Glomerular visceral epithelial cell (primary cell): ENCODE measurements around the gene DDX47.
A peak's percentile ranks its signal among the peaks of the same experiment; 100 is the strongest.
"Not testable (repeated sequence)": the region's sequence is repeated elsewhere in the genome, so short reads cannot be mapped to it uniquely, and the experiment has no call there.

ENCODE experiments used
- DNase-seq: peaks from one replicate; pipeline ENCODE4 v3.0.0-alpha.2; 2016; ENCODE audit errors: extremely low spot score

DDX47 gene

DNA sequence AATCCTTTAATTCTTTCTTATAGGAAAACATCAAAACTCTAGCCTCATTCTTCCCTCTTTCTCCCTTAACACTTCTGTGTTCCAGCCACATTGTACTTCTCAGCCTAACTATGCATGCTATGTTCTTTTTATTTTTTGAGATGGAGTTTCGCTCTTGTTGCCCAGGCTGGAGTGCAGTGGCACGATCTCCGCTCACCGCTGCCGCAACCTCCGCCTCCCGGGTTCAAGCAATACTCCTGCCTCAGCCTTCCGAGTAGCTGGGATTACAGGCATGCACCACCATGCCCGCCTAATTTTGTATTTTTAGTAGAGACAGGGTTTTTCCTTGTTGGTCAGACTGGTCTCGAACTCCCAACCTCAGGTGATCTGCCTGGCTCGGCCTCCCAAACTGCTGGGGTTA lies 7.2 kb downstream of the DDX47 start:
- DNase-seq: not testable (repeated sequence)

DNA sequence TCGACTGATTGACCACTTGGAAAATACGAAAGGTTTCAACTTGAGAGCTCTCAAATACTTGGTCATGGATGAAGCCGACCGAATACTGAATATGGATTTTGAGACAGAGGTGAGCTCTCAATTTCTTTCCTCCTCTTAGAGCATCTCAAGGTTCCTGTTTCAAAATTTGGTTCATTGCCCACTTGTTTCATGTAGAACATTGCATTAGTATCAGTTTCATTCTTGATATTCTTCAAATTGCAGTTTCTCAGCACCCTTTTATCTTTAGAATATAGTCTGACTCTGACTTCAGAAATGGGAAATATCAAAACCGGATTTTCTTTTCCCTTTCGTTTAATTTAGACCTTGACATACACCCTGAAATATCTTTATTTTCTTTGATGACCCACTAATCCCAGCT lies 8.8 kb downstream of the DDX47 start:
- DNase-seq: no peak

DNA sequence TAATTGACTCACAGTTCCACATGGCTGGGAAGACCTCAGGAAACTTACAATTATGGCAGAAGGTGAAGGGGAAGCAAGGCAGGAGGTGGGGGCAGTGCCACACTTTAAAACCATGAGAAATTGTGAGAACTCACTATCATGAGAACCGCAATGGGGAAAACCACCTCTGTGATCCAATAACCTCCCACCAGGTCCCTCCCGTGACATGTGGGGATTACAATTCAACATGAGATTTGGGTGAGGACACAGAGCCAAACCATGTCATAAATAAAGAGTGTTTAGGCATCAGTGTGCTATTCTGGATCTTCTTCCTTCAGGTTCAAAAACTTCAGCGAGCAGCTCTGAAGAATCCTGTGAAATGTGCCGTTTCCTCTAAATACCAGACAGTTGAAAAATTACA lies 9.7 kb downstream of the DDX47 start:
- peak; percentile 54 for DNase-seq

- peak; percentile 82 for DNase-seq
Observed at GRCh38 chr12:12823300-12823699, 10.2 kb downstream of the DDX47 start.

- DNase-seq: peak; percentile 59
Observed at GRCh38 chr12:12823811-12824210, 10.7 kb downstream of the DDX47 start.

GRCh38 chr12:12835378-12836146 lies 22.4 kb downstream of the DDX47 start:
- peak; percentile 60 for DNase-seq

DNA sequence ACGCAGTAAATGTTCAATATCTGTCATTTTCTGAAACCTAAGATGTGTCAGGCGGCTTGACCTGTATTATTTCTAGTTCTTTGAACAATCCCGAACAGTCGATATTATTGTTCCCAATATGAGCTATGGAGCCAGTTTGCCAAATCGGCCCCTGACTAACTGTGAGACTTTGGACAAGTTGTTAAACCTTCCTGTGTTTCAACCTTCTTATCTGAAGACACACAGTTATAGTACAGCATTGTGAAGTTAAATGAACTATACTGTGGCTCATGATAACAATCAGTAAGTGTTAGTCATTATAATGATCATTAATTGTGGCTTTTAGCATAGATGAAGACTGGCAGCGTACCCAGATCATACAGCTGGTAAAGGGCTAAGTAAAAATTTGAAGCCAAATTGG lies 23.4 kb downstream of the DDX47 start:
- no peak for DNase-seq

DNA sequence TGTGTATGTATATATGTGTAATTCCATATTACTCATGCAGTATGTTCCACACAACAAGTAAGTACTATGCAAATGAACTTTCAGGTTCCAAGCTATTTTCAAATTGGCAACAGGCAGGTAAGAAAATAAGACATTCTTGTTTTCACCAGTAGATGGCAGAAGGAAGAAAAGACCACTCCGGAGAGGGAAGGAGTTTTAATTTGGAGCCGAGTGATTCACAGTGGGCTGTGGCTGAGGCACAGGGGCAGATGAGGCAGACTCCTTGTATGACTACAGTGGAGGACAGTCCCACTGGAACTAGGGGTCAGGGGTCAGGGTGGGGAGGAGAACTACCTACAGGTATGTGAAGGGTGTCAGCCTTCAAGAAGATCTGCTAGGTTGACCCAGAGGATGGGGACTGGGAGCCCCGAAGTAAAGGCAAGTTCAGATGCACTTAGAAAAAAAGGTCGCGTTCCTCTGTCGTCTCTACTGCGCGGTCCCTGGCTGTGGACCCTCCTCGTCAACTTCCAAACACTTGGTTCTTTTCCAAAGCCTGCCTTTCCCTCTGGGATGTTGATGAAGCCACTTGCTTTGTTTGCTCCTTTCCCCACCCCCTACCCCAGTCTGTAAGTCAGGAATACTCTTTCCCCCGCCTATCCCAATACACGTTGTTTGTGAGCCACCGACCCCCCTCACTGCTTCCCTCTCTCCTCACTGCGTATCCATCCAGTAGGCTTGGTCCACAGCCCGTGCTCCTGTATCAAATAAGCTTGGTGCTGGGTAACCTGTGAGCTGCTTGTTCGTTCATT lies 24.1 kb downstream of the DDX47 start:
- peak; percentile 74 for DNase-seq

GRCh38 chr12:12837813-12838153 lies 24.6 kb downstream of the DDX47 start:
- DNase-seq: no peak

- no peak for DNase-seq
Observed at GRCh38 chr12:12839003-12839395, 25.9 kb downstream of the DDX47 start.

- not testable (repeated sequence) for DNase-seq
Observed at GRCh38 chr12:12839439-12839838, 26.3 kb downstream of the DDX47 start.

- DNase-seq: peak; percentile 79
Observed at GRCh38 chr12:12839873-12840579, 26.9 kb downstream of the DDX47 start.

DNA sequence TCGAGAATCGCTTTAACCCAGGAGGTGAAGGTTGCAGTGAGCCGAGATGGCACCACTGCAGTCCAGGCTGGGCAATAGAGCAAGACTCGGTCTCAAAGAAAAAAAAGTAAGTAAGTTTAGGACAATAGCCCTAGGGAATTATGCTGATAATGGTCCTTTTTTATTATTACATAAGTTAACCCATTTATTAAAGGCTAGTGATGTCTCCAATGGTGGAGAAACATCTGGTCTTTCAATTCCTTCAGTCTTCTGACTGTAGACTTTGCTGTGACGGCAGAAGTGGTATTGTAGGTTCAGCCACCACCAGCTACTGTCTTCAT lies 27.4 kb downstream of the DDX47 start:
- DNase-seq: no peak

- not testable (repeated sequence) for DNase-seq
Observed at GRCh38 chr12:12841428-12841827, 28.3 kb downstream of the DDX47 start.

DNA sequence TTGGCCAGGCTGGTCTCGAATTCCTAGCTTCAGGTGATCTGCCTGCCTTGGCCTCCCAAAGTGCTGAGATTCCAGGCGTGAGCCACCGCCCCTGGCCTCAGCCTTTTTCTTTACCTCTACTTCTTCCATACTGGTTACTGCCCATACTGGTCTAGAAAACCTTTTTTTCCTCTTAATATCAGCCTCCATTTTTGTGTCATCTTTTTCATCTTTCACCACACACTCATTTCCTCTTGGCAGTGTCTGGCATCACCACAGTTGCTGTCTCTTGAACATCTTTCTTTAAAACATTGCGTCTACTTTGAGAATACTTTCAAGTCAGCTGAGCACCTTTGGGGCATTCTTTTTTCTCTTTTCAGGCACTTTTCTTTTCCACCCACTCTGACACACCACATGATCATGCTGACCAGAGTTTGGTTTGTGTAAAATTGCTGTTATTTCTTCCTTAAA lies 32.7 kb downstream of the DDX47 start:
- no peak for DNase-seq

DNA sequence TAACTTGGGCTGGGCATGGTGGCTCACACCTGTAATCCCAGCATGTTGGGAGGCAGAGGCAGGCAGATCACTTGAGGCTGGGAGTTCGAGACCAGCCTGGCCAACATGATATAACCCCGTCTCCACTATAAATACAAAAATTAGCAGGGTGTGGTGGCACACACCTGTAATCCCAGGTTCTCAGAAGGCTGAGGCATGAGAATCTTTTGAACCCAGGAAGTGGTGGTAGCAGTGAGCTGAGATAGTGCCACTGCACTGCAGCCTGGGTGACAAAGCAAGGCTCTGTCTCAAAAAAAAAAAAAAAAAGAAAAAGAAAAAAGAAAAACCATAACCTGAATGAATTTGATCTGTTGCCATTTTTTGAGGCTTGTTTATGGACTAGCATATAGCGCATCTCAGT lies 33.6 kb downstream of the DDX47 start:
- DNase-seq: not testable (repeated sequence)

- DNase-seq: no peak
Observed at GRCh38 chr12:12853435-12853834, 40.3 kb downstream of the DDX47 start.

- peak; percentile 54 for DNase-seq
Observed at GRCh38 chr12:12859690-12860089, 46.5 kb downstream of the DDX47 start.

DNA sequence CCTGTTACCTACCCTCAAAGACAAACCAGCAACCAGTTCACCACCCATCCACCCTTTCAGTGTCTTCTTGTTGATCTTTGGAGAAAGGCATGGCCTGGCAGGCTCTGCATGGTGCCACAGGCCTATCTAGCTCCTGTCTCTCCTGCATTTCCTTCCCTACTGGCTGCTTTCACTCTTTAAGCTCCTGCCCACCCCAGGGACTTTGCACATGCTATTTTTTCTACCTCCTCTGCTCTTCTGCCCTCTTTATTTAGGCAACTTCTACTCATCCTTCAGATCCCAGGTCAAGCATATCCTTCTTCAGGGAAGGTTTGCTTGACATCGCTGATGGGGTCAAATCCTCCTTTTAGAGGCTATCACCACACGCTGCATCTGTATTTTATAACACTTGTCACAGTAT lies 51.1 kb downstream of the DDX47 start:
- no peak for DNase-seq

GRCh38 chr12:12868477-12869235 lies 55.5 kb downstream of the DDX47 start:
- no peak for DNase-seq

DNA sequence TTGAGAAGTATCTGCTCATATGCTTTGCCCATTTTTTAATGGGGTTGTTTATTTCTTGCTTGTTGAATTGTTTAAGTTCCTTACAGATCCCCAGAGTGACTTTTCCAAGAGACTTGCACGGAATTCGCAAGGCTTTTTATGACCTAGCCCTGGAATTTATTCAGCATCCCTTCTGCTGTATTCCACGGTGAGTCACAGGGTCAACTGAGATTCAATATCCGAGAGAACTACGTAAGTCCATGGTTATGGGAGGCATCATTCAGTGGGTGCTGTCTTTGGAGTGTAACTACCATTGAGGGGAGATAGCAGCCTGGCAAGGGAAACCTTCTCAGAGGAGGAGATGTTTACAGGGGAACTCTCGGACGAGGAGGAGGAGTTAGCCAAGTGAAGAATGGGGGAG lies 57.3 kb downstream of the DDX47 start:
- DNase-seq: peak; percentile 82

DNA sequence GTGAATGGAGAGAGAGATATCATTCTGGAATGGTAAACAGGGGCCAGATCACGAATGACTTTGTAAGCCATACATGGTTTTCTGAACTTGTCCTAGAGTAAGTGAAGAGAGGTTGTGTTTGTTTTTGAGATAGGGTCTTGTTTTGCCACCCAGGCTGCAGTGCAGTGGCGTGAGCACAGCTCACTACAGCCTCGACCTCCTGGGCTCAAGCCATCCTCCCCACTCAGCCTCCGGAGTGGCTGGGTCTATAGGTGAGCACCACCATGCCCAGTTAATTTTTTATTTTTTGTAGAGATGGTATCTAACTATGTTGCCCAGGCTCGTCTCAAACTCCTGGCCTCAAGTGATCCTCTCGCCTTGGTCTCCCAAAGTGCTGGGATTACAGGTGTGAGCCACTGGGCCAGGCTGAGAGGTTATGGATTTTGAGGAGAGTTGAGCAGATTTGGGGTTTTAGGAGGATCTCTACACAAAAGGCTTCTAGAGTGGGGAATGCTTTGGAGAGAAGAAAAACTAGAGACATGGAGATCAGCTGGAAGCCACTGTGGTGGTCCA lies 58.5 kb downstream of the DDX47 start:
- no peak for DNase-seq
